Gastrocnemius medialis (tissue), 4 donors: ENCODE results near the gene FANCE.

Source experiments
- POLR2A ChIP-seq, 2 donors: fragments of 450-650 bp; IDR thresholded peaks; one replicate each; pipeline ENCODE4 v1.6.1; 2017; ENCODE audit warnings: antibody characterized with exemption in 2 of 2, mild to moderate bottlenecking in 2 of 2, moderate library complexity in 2 of 2
- TF ChIP-seq, protein P1 (sequence below), 5 experiments: fragments of 450-650 bp in 3 of 5; fragments of 200-600 bp in 2 of 5; sonication (generic) in 2 of 5; IDR thresholded peaks in 4 of 5; conservative IDR thresholded peaks in 1 of 5; 1 replicate in 4 of 5; 2 replicates in 1 of 5; pipeline ENCODE4 v1.5.1; 2016 to 2019; ENCODE audit warnings: antibody characterized with exemption in 5 of 5, mild to moderate bottlenecking in 3 of 5, moderate library complexity in 3 of 5

DNA sequence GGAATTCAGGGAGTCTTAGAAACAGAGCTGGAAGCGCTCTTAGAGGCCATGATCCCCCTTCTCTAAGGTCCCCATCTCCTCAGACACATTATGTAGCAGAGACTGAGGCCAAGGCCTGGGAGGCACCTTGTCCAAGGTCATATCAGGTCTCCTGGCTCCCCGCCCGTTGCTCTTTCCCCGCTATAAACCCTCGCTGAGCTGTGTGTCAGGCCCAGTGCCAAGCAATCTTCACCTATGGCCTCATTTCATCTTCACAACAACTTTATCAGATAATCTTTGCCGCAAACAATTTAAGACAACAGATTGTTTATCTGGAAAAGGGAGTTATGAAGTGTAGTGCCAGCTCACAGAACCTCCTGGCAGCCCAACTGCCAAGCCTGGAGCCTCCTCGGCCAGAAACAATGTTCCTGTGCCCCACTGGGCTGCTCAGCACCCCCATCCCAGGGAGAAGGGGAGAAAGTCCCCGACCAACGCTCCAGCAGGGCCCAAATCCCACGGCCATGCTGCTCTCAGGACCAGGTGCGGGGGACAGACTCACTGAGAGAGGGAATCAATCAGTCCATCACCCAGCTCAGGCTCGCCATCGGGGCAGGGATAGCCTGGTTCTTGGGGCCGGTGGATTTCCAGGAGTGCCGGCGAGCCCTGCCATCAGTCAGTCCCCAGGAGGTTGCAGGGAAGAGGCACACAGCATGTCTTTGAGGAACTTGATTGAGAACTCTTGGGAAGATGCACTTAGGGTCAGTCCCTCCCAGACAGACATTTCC is 16.9 kb upstream of the FANCE start:
- no peak for TF ChIP-seq POLR2A (IDR thresholded peaks at IDR 0.05)
- TF ChIP-seq, protein P1, sequence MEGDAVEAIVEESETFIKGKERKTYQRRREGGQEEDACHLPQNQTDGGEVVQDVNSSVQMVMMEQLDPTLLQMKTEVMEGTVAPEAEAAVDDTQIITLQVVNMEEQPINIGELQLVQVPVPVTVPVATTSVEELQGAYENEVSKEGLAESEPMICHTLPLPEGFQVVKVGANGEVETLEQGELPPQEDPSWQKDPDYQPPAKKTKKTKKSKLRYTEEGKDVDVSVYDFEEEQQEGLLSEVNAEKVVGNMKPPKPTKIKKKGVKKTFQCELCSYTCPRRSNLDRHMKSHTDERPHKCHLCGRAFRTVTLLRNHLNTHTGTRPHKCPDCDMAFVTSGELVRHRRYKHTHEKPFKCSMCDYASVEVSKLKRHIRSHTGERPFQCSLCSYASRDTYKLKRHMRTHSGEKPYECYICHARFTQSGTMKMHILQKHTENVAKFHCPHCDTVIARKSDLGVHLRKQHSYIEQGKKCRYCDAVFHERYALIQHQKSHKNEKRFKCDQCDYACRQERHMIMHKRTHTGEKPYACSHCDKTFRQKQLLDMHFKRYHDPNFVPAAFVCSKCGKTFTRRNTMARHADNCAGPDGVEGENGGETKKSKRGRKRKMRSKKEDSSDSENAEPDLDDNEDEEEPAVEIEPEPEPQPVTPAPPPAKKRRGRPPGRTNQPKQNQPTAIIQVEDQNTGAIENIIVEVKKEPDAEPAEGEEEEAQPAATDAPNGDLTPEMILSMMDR (IDR thresholded peaks at IDR 0.05 in 4 of 5, conservative IDR thresholded peaks at IDR 0.05 in 1 of 5) = no peak
